ENCODE data around the gene IRX6. TPM values are rescaled to one million over a fixed set of nuclear protein-coding genes. Genes with fewer than 3 reads are reported as not detected.

Gene IRX6
- total and polyA plus RNA-seq, 2 of the 13 experiments (the other 11 are each of a cell fraction or from before 2014, with no cell fraction given) = not detected

GRCh38 chr16:55364811-55365210 lies 40.8 kb downstream of the IRX6 start:
- CTCF ChIA-PET (ENCODE audit: low intra/inter-chr PET ratio, low total read pairs) = no interaction called here
- TF ChIP-seq TARDBP (CRISPR knock-in tag; IDR thresholded peaks at IDR 0.05) (no peak), CREB1 (IDR thresholded peaks at IDR 0.05) (peak; percentile 93), CREB1 (CRISPR knock-in tag; IDR thresholded peaks at IDR 0.05) (no peak), ATF7 (IDR thresholded peaks at IDR 0.05) (peak; percentile 71), ATF7 (CRISPR knock-in tag; IDR thresholded peaks at IDR 0.05) (no peak), ESRRA (CRISPR knock-in tag; IDR thresholded peaks at IDR 0.05; ENCODE audit: low read depth) (no peak)
- in situ Hi-C loops (cut with HindIII; ENCODE audit: extremely low pct_ligation_motif_present, low pct_unique_long_range_greater_than_20kb) (no loop called here), intact Hi-C loops (cut with micrococcal nuclease; ENCODE audit: unreplicated experiment) (no loop called here)
- H3K79me2 ChIP-seq (ENCODE audit: insufficient read depth, low read length) = no peaks in the 10 kb centered on the region
- no peaks in the 10 kb centered on the region for H3K4me1 ChIP-seq (ENCODE audit: insufficient read depth, low read length)
- no peak overlapping the region for H3K4me2 ChIP-seq (ENCODE audit: low read depth, low read length)
- H3K9me3 ChIP-seq (ENCODE audit: low read length) = no peaks in the 10 kb centered on the region
- FAIRE-seq = no peak
- no TSS peak for BruUV-seq (replicated peaks)
- peaks cover 0 to 28% of the 10 kb centered on the region in 2 experiments; a peak in 2 of 5 replicates for H3K27me3 ChIP-seq (ENCODE audit: control insufficient read depth in 1 of 2, insufficient read depth in 2 of 2, low read length in 2 of 2)
- H3K4me3 ChIP-seq (replicated peaks in 1 of 3; ENCODE audit: insufficient read depth in 1 of 3, low read depth in 2 of 3, low read length in 3 of 3) = no peak overlapping the region
- no peak overlapping the region for H2AFZ ChIP-seq (ENCODE audit: low read length)
- no peak for ATAC-seq
- H3K9ac ChIP-seq (ENCODE audit: insufficient read depth, low read depth, low read length) = no peak overlapping the region
- POLR2A ChIA-PET = no interaction called here
- no peaks in the 10 kb centered on the region for H4K20me1 ChIP-seq (ENCODE audit: insufficient read depth, low read length)
- DNase-seq (ENCODE audit: low spot score) = no peak
- 37% methylated on average over 5 of the region's 5 CpGs for WGBS (ENCODE audit: low lambda C conversion rate)
- H3K27ac ChIP-seq (ENCODE audit: extremely low read length, insufficient read depth, low read length) = no peak overlapping the region
- H3K36me3 ChIP-seq (replicated peaks in 1 of 2; ENCODE audit: control insufficient read depth in 1 of 2, insufficient read depth in 2 of 2, low read length in 2 of 2) = no peaks in the 10 kb centered on the region

- no peak overlapping the region for H3K4me3 ChIP-seq (replicated peaks in 1 of 3; ENCODE audit: insufficient read depth in 1 of 3, low read depth in 2 of 3, low read length in 3 of 3)
- no peak overlapping the region for H2AFZ ChIP-seq (ENCODE audit: low read length)
- 6% methylated on average over 4 of the region's 4 CpGs for WGBS (ENCODE audit: low lambda C conversion rate)
- H3K27ac ChIP-seq (ENCODE audit: extremely low read length, insufficient read depth, low read length) = no peak overlapping the region
- H3K36me3 ChIP-seq (replicated peaks in 1 of 2; ENCODE audit: control insufficient read depth in 1 of 2, insufficient read depth in 2 of 2, low read length in 2 of 2) = no peaks in the 10 kb centered on the region
- CTCF ChIA-PET (ENCODE audit: low intra/inter-chr PET ratio, low total read pairs) = no interaction called here
- intact Hi-C loops (cut with micrococcal nuclease; ENCODE audit: unreplicated experiment) = no loop called here
- H3K27me3 ChIP-seq (ENCODE audit: control insufficient read depth in 1 of 2, insufficient read depth in 2 of 2, low read length in 2 of 2) = peaks cover 0 to 51% of the 10 kb centered on the region in 2 experiments; a peak in 3 of 5 replicates
- H3K9me3 ChIP-seq (ENCODE audit: low read length) = no peaks in the 10 kb centered on the region
- POLR2A ChIA-PET = no interaction called here
- no TSS peak for BruUV-seq (replicated peaks)
- H3K79me2 ChIP-seq (ENCODE audit: insufficient read depth, low read length) = no peaks in the 10 kb centered on the region
- FAIRE-seq (no peak), DNase-seq (ENCODE audit: low spot score) (no peak), ATAC-seq (no peak)
- H3K4me2 ChIP-seq (ENCODE audit: low read depth, low read length) = no peak overlapping the region
- H3K4me1 ChIP-seq (ENCODE audit: insufficient read depth, low read length) = no peaks in the 10 kb centered on the region
- no peaks in the 10 kb centered on the region for H4K20me1 ChIP-seq (ENCODE audit: insufficient read depth, low read length)
- in situ Hi-C loops (cut with HindIII; ENCODE audit: extremely low pct_ligation_motif_present, low pct_unique_long_range_greater_than_20kb) = no loop called here
- no peak overlapping the region for H3K9ac ChIP-seq (ENCODE audit: insufficient read depth, low read depth, low read length)
- TF ChIP-seq RFX5 (IDR thresholded peaks at IDR 0.05; ENCODE audit: low read depth, low read length) (no peak), ZNF720 (CRISPR knock-in tag; IDR thresholded peaks at IDR 0.05) (no peak), ZNF276 (CRISPR knock-in tag; IDR thresholded peaks at IDR 0.05; ENCODE audit: low read depth) (no peak), ZBTB1 (CRISPR knock-in tag; IDR thresholded peaks at IDR 0.05; ENCODE audit: borderline replicate concordance) (no peak), DZIP1 (CRISPR knock-in tag; IDR thresholded peaks at IDR 0.05) (no peak), AFF4 (CRISPR knock-in tag; IDR thresholded peaks at IDR 0.05) (no peak)
These were observed 43.4 kb downstream of the IRX6 start for GRCh38 chr16:55367301-55367811.

Data from HepG2 (cell line).